IMR-90 (cell line): Measurements from ENCODE around the gene RIPOR2.

Source experiments
- CTCF ChIP-seq: conservative IDR thresholded peaks from 2 replicates; pipeline ENCODE4 v1.5.1; 2012; ENCODE audit warnings: mild to moderate bottlenecking, low read depth, low read length, improper control_type of control experiment
- FOS ChIP-seq: fragments of 150-350 bp; IDR thresholded peaks from 2 replicates; pipeline ENCODE4 v1.6.1; 2016; ENCODE audit warnings: low read depth, low read length
- MXI1 ChIP-seq: IDR thresholded peaks from 2 replicates; pipeline ENCODE4 v1.6.1; 2012; ENCODE audit warnings: low read depth, mild to moderate bottlenecking, low read length, moderate library complexity, borderline replicate concordance
- POLR2A ChIP-seq: IDR thresholded peaks from 2 replicates; pipeline ENCODE4 v1.6.1; 2012; ENCODE audit warnings: mild to moderate bottlenecking, low read depth, low read length
- SMC3 ChIP-seq: fragments of 150-350 bp; IDR thresholded peaks from 2 replicates; pipeline ENCODE4 v1.6.1; 2016; ENCODE audit warnings: low read depth, mild to moderate bottlenecking, antibody characterized with exemption, low read length, moderate library complexity
- USF2 ChIP-seq: fragments of 150-350 bp; IDR thresholded peaks from 2 replicates; pipeline ENCODE4 v1.6.1; 2017; ENCODE audit warnings: mild to moderate bottlenecking, antibody characterized with exemption, low read length, low read depth

- TF ChIP-seq CTCF (no peak), SMC3 (no peak), USF2 (no peak), POLR2A (no peak), FOS (no peak), MXI1 (no peak)
These were observed 6.5 kb downstream of the RIPOR2 start for GRCh38 chr6:24929242-24929641.
